GM04504 (cell line): ENCODE measurements around the gene NOTCH4.

Source experiments
- DNase-seq: peaks from one replicate; pipeline ENCODE4 v3.0.0-alpha.2; 2012; ENCODE audit warnings: low read depth

Gene NOTCH4

DNA sequence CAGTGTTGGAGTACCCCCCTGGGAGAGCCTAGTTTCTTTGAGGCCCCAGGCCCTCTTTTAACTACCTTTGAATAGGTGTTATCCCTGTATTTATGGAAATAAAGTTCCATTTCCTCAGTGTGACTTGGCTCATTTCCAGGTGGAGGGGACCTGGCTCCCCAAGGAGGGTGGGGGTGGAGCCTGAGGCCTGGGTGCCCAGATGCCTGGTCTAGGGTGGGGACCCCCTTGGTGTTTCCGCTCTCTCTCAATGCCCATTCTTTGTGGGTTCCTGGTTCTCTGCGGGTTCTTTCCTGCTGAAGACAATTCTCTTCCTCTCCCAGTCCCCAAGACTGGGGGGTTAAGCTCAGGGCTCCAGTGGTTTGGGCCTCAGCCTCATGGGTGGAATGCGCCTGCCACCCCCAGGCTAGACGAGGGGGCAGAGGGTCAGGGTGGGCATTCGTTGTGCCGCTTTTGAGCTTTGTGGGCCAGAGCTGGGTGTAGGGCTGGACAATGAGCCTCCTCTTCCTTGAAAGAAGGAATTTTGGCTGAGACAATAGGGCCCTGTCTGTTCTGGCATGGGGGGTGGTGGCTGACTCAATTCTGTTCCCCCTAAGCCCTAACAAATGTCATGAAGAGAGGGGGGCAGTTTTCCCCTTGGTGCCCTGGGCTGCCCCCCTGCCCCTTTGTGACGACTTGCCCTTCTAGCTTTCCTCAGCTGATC, 60.2 kb downstream of the NOTCH4 start:
- no peak for DNase-seq

DNA sequence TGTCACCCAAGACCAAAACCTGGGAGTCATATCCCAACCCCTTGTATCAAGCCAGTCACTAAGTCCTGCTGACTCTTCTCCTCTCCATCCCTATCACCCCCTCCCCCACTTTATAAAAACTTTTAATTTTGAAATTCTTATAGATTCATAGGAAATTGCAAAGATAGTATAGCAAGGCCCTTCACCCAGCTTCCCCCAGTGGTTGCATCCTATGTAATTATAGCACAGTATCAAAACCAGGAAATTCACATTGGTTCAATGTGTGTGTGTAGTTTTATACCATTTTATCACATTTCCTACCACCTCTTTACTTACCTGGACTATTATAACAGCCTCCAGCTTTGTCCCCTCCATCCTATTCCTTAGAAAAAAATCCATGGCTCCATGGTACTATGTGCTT, 65.8 kb downstream of the NOTCH4 start:
- no peak for DNase-seq

DNA sequence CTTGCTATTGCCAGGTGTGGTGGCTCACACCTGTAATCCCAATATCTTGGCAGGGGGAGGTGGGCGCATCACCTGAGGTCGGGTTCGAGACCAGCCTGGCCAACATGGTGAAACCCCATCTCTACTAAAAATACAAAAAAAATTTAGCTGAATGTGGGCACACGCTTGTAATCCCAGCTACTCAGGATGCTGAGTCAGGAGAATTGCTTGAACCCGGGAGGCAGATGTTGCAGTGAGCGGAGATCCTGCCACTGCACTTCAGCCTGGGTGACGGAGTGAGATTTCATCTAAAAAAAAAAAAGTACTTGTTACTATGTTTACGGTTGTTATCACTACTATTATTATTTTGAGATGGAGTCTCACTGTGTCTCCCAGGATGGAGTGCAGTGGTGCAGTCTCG, 67.0 kb downstream of the NOTCH4 start:
- no peak for DNase-seq

DNA sequence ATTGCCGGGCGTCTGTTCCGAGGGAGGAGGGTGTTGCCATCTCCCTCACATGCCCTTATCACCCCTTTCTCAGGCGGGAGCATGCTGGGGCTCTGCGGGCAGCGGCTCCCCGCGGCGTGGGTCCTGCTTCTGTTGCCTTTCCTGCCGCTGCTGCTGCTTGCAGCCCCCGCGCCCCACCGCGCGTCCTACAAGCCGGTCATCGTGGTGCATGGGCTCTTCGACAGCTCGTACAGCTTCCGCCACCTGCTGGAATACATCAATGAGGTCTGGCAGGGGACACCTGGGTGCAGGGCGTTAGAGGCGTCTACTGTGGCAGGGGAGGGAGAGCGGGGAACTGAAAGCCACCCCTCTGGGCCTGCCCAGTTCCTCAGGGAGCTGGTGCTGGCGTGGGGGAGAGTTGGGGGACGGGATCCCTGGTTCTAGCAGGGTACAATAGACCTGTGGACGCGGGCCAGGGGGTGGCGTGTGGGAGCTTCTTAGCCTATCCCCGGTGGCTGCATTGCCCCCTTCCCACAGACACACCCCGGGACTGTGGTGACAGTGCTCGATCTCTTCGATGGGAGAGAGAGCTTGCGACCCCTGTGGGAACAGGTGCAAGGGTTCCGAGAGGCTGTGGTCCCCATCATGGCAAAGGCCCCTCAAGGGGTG, 69.2 kb downstream of the NOTCH4 start:
- no peak for DNase-seq

- DNase-seq, result peak; percentile 78
Measured at GRCh38 chr6:32153564-32154513, 70.0 kb downstream of the NOTCH4 start, which contains the start of gene PPT2. PPT2 (plus strand) TSS chr6:32154141; CDS start chr6:32154595, 454 bp downstream.

GRCh38 chr6:32152769-32153563, 70.9 kb downstream of the NOTCH4 start:
- DNase-seq, result no peak

DNA sequence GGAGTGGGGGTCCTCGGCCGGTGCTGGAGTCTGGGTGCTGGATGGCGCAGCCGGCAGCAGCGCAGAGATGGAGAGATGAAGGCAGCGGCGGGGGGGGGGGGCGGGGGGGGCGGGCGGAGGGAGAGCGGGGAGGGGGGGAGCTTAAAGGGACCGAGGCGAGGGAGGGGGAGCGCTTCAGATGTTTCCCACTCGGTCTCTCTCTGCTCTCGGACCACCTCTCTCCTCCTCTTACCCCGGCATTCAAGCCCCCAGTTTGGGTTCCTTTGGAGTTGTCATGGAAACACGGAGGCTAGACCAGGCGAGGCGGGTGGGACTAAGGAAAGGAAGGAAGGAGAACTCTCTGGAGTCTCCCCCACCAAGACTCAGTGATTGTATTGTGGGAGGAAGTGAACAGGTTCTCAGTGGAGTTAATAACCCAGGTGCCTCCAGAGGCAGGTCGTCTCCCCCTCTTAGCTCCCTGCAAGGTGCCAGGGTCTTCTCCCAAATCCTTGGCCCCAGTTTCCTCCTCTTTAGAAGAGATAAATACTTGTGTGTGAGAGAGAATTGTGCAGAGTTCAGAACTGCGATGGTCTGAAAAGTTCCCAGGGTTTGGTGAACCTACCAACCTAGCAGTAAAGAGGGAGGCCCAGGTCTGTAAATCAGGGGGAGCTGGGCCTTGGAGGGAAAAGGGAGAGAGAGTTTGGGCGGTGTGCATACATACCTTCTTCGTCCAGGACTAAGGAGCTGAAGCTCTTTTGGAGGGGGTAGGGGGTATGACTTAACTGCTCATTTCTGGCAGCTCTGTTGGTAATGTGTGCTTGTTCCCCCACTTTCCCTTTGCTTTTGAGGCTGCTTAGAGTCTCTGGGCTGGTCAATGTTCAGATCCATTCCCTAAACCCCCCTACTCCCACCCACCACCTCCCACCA, 71.8 kb downstream of the NOTCH4 start, which contains the start of gene PRRT1:
PRRT1 (minus strand) TSS at position 77 of the 906 bp plus-strand sequence. CDS start 112 bp downstream, outside the sequence.
- no peak for DNase-seq

GRCh38 chr6:32151181-32151862, 72.5 kb downstream of the NOTCH4 start:
- DNase-seq, result no peak

DNA sequence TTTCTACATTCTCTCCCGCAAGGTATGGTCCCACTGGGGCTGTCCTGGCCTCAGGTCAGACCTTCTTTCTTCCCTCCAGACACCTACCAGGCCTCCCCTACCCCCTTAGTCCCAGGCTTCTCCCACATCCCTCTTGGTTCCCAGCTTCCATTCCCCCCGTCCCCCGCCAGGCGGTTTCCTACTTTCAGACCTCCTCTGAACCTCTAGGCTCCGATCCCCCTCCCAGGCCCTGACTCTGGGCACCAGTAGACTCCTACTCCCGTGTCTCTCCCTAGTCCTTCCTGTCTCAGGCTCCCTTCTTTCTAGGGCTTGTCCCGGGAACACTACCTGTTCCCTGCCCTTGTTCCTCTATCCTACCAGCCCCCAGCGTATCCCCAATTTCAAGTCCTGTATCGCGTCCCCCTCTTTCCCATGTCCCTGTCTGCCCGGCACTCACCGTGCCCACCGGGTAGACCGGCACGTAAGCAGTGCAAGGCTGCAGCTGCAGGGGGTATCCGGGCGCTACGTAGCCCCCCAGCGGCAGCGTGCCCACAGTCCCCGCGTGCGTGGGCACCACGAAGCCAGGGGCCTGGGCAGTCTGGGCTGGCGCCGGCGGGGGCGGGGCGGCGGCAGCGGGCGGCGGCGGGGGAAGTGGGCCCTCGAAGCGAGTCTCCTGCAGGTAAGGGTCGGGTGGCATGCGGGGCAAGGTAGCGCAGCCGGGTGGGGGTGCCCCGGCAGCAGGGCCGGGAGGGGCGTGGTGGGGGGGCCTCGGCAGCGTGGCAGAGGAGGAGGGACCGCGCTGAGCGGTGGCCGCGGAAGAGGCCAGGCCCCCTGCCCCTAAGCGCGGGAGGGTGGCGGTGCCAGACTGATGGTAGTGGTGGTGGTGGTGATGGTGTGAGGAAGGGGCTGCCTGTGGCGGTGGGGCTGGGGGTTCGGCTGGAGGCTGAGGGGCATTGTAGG, 73.7 kb downstream of the NOTCH4 start:
- DNase-seq, result no peak

DNA sequence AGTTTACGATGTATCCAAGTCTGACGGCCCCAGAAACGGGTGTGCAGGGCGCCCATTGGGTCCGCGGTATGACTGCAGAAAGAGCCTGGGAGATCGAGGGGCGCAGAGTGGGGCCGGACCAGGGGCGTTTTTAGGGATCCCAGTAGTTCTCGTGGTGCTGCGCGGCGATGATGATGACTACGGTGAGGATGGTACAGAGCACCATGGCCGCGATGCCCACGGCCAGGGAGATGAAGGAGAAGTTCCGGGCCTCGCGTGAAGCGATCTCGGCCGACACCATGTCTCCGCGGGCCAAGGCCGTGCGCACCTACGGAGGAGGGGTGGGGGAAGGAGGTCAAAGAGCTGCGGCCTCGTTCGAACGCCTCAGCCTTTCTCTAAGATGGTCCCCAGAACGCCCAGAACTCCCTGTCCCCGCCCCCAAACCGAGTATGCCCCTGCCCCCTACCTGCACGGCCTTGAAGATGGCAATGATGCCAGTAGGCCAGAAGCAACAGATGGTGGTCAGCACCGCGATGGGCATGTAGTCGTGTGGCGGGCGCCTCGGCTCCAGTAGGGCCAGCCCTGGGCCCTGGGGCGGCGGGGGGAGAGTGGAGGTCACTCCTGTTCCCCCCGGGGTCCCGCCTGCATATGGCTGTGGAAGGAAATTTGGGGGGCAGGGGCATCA, 74.6 kb downstream of the NOTCH4 start:
- DNase-seq, result no peak

DNA sequence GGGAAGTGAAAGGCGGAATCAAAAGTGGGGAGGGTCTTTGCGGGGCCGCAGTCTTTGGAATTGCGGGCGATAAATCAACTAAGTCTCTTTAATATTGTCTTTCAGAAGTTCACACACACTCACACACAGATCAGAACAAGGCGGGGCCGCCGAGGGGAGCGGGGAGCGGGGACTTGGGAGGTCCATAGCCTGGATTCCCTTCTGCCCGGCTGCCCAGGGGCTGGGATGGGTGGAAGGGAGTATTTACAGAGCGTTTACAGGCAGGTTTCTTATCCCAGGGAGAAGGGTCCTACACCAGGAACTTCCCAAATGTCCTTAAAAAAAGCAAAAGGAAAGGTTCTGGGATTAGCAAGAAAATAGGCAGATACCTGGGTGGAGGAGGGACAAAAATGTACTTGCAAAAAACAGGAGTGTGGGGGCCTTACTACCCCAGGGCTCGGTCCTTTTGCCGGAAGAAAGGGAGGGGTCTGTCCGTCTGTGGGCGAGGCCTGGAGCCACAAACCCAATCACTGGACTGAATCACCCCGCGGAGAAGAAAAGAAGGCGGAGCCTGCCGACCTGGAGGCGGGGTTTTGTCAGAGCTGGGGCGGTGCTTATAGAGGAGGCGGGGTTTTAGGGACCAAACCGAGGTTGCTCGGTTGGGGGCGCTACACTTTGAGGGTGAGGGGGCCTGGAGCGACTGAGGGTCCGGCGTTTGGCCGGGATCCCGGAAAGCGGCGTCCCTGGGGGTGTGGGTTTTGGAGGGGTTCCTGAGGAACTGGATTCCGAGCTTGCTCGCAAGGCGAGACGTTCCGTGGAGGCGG, 75.4 kb downstream of the NOTCH4 start:
- no peak for DNase-seq

DNA sequence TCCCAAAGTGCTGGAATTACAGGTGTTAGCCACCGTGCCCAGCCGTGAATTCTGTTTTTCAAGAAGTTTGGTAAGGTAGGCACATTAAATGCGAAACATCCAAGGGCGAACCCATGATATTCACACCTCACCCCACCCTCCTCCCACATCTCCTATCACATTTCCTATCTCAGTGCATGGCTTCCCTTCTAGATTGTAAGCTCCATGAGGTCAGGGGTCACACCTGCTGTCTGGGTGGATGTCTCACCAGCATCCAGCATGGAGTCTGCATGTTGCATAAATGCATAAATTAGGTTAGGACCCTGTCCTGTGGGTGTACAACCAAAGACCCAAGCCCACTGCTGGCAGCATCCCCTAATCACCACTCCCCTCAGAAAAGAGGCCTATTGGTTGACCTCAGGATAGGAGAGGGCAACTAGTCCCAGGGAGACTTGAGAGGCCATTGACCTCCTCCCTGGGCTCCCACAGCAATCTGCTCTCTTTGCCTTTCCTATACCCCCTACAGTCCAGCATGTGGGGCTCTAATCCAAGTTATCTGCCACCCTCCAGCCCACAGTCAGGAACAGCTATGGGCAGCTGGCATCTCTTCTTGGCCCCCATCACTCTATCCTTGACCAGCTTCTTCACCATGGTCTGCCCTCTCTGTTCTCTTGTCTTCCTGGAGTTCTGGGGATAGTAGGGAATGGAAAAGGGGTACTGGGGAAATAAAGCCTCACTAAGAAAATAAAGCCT, 76.3 kb downstream of the NOTCH4 start:
- no peak for DNase-seq

- DNase-seq, result no peak
Measured at GRCh38 chr6:32146687-32147086, 77.2 kb downstream of the NOTCH4 start.

DNA sequence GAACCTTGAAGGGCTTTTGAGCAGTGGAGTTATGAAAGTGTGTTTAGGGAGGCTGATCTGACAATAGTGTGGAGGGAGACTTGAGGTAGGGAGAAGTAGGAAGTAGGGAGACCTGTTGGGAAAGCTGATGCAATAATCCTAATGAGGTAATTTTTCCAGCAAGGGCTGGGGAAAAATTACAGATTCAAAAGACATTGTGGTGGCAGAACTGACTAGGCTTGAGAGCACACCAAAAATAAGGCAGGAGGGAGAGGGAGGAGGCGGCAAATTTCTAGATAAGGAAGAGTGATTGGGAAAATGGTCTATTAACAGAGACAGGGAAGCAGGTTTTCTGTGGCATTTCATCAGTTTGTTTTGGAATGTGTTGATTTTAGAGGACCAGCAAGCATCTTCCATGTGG, 77.6 kb downstream of the NOTCH4 start:
- no peak for DNase-seq
